Measurements from ENCODE around the gene MAN2B2. TPM values are rescaled to one million over a fixed set of nuclear protein-coding genes. Genes with fewer than 3 reads are reported as not detected.

MAN2B2 gene
- total and polyA plus RNA-seq, 2 of the 8 experiments (the other 6 are each of a cell fraction or from before 2014, with no cell fraction given) = 3.3 to 4.0 TPM

DNA sequence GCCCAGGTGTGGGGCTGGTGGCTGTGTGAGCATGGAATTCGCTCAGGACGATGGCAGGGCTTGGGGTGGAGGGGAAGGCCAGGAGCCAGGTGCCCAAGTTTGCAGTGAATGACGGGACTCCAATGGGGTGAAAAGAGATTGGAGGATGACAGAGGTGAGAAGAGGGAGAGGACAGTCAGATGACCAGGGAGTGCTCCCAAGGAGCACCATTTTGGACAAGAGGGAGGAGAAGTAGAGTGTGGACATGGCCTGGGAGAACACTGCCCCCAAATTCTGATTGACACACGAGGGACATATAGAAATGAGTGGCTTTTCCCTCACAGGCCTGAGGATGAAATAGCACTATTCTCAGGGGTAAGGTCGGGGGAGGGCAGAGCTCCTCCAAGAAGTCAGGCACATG is 72.2 kb downstream of the MAN2B2 start (continued):
- TF ChIP-seq, protein P1, sequence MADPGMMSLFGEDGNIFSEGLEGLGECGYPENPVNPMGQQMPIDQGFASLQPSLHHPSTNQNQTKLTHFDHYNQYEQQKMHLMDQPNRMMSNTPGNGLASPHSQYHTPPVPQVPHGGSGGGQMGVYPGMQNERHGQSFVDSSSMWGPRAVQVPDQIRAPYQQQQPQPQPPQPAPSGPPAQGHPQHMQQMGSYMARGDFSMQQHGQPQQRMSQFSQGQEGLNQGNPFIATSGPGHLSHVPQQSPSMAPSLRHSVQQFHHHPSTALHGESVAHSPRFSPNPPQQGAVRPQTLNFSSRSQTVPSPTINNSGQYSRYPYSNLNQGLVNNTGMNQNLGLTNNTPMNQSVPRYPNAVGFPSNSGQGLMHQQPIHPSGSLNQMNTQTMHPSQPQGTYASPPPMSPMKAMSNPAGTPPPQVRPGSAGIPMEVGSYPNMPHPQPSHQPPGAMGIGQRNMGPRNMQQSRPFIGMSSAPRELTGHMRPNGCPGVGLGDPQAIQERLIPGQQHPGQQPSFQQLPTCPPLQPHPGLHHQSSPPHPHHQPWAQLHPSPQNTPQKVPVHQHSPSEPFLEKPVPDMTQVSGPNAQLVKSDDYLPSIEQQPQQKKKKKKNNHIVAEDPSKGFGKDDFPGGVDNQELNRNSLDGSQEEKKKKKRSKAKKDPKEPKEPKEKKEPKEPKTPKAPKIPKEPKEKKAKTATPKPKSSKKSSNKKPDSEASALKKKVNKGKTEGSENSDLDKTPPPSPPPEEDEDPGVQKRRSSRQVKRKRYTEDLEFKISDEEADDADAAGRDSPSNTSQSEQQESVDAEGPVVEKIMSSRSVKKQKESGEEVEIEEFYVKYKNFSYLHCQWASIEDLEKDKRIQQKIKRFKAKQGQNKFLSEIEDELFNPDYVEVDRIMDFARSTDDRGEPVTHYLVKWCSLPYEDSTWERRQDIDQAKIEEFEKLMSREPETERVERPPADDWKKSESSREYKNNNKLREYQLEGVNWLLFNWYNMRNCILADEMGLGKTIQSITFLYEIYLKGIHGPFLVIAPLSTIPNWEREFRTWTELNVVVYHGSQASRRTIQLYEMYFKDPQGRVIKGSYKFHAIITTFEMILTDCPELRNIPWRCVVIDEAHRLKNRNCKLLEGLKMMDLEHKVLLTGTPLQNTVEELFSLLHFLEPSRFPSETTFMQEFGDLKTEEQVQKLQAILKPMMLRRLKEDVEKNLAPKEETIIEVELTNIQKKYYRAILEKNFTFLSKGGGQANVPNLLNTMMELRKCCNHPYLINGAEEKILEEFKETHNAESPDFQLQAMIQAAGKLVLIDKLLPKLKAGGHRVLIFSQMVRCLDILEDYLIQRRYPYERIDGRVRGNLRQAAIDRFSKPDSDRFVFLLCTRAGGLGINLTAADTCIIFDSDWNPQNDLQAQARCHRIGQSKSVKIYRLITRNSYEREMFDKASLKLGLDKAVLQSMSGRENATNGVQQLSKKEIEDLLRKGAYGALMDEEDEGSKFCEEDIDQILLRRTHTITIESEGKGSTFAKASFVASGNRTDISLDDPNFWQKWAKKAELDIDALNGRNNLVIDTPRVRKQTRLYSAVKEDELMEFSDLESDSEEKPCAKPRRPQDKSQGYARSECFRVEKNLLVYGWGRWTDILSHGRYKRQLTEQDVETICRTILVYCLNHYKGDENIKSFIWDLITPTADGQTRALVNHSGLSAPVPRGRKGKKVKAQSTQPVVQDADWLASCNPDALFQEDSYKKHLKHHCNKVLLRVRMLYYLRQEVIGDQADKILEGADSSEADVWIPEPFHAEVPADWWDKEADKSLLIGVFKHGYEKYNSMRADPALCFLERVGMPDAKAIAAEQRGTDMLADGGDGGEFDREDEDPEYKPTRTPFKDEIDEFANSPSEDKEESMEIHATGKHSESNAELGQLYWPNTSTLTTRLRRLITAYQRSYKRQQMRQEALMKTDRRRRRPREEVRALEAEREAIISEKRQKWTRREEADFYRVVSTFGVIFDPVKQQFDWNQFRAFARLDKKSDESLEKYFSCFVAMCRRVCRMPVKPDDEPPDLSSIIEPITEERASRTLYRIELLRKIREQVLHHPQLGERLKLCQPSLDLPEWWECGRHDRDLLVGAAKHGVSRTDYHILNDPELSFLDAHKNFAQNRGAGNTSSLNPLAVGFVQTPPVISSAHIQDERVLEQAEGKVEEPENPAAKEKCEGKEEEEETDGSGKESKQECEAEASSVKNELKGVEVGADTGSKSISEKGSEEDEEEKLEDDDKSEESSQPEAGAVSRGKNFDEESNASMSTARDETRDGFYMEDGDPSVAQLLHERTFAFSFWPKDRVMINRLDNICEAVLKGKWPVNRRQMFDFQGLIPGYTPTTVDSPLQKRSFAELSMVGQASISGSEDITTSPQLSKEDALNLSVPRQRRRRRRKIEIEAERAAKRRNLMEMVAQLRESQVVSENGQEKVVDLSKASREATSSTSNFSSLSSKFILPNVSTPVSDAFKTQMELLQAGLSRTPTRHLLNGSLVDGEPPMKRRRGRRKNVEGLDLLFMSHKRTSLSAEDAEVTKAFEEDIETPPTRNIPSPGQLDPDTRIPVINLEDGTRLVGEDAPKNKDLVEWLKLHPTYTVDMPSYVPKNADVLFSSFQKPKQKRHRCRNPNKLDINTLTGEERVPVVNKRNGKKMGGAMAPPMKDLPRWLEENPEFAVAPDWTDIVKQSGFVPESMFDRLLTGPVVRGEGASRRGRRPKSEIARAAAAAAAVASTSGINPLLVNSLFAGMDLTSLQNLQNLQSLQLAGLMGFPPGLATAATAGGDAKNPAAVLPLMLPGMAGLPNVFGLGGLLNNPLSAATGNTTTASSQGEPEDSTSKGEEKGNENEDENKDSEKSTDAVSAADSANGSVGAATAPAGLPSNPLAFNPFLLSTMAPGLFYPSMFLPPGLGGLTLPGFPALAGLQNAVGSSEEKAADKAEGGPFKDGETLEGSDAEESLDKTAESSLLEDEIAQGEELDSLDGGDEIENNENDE (IDR thresholded peaks at IDR 0.05; ENCODE audit: insufficient replicate concordance, low read length) = no peak
- no peak for TF ChIP-seq CBX8 (IDR thresholded peaks at IDR 0.05; ENCODE audit: borderline replicate concordance, low read depth, low read length)
- TF ChIP-seq KDM4A (IDR thresholded peaks at IDR 0.05; ENCODE audit: low read depth, low read length, severe bottlenecking) = no peak
- no peak for TF ChIP-seq SUZ12 (IDR thresholded peaks at IDR 0.05; ENCODE audit: low read length)
- TF ChIP-seq CEBPB (IDR thresholded peaks at IDR 0.05; ENCODE audit: low read depth, low read length) = no peak

Measured in H1 (cell line).